Inflammatory macrophage treated with lipopolysaccharide for 1 hour (primary cell): ENCODE measurements around the gene KIAA1755.

Source experiments
- DNase-seq, 2 donors: peaks; one replicate each; pipeline ENCODE4 v3.0.0-alpha.2; 2020 to 2022

Gene KIAA1755, protein sequence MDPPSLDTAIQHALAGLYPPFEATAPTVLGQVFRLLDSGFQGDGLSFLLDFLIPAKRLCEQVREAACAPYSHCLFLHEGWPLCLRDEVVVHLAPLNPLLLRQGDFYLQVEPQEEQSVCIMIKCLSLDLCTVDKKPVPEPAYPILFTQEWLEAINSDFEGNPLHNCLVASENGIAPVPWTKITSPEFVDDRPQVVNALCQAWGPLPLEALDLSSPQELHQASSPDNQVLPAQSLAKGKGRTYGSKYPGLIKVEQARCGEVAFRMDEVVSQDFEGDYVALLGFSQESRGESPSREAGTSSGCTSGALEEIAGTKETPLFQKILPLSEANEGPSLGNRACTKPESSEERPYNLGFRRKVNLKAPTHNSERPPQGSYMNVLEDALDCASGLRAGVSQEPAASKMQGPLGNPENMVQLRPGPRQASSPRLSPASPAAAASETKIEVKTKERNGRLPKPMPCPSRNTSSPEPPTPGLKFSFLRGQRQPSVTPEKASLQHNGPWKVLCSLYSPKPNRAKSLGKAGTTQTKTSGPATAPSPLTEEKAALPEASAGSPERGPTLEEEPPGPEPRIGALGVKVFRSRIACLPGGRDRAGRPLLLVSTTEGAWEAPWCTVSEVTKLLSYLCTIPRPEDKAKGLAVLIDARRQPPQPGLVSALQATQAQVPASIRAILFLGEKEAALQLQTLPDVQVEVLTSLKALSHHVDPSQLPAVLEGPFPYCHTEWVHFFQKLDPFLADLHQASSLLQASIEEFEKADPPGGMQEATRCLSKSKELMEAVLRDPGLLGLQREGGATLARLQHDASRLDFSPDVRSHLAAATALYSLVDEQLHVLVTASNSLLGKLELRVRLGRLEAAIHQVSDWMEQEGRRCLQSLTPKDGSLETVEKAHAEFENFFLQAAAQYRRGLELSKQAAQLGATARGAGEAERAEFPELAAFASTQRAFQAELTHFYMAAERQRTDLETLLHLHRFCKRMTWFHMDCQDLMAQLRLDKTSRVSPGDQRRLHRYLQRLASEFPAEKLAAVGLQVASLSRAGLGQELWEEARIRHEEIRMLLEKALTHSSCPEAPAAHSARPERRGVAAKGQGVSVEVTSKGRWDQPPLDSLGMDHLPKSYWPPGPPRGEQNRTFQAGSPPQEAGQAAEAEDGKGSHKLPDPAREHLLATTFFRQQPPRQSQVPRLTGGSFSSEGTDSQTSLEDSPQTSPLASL

DNA sequence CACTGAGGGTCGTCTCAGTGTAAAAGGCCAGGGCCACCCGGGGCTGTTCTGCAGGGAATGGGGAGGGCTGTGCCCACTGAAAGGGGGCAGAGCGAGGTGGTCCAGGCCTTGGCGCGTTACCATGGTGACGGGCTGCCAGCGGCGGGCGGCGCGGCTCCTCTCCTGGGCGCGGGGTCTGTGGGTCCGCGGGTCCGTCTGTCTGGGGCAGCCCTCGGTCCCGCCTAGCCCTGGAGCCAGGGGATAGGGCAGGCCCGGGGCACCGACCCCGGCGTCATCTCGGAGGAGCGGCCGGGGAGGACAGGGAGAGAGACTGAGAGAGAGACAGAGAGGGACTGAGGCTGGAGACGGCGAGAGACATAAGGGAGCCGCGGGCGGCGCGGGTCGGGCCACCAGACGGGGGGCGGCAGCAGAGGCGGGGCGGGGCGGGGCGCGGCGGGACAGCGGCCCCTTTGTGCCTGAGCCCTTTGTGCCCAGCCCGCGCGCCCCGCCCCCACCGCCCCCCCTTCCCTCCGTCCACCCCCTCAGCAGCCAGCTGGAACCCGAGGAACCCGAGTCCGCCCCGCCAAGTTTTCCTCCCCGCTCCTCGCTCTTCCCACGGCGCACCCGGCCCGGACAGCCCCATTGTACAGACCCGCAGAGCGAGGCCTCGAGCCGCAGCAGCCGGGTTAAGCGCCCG lies at the start of gene KIAA1755:
Gene KIAA1755 (minus strand): TSS at position 358 of the 676 bp plus-strand sequence. CDS start 235 bp downstream, at position 123.
- no peak for DNase-seq

DNA sequence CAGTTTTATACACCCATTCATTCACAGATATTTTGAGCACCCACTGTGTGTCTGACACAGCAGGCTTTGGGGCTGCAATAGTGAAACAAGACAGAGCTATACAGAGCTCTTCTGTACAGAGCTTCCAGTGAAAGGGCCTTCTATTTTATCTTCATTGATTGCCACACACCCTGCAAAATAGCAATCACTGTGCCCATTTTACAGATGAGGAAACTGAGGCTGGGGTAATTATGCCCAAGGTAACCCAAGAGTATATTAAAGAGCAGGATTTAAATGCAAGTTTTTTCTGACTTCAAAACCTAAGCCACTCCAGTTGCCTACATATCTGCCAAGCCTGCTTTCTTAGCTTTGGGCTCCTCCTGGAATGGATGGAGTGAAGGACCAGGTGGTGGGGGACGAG lies 47.9 kb upstream of the KIAA1755 start:
- DNase-seq: no peak

DNA sequence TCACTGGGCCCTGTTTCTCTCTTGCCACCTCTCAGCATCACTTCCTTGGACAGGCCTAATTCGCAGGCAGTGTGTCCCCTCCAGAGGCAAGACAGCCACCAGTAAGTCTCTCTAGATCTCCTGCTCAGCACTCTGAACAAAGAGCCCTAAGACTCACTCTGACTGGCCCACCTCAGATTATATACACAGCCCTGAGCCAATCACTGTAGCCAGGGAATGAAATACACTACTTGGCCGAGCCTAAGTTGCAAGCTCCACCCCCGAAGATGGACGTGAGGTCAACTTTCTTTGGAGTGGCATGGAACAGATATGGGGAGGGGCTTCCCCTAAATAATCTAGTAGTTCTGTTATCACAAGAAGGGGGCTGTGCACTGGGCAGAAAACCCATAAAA lies 47.5 kb upstream of the KIAA1755 start:
- no peak for DNase-seq

DNA sequence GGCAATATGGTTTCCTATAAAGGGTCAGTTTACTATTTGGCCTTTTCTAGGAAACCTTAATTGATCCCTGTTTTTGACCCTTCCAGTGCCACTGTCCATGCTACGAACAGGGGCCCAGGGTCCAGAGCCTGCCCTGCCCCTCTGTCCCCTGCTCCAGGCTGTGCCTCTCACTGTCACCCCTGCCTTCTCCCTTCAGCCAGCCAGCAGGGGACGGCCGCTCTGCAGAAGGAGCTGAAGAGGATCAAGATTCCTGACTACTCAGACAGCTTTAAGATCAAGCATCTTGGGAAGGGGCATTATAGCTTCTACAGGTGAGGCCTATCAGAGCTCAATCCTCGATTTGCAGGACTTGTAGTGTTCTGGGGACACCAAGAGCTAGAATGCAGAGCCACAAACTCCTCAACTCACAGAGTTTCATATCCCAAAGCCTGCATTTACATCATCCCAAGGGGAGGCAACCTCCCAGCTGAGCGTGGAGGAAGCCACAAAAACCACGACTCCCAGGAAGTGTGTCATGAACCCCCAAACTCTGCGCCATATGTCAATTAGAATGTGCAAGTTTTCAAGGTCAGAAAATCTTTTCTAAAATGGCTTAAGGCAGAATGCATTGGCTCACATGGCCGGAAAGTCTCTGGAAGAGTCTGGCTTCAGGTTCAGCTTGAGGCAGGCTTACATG lies 47.0 kb upstream of the KIAA1755 start:
- peak; percentile 47 to 66 for DNase-seq

DNA sequence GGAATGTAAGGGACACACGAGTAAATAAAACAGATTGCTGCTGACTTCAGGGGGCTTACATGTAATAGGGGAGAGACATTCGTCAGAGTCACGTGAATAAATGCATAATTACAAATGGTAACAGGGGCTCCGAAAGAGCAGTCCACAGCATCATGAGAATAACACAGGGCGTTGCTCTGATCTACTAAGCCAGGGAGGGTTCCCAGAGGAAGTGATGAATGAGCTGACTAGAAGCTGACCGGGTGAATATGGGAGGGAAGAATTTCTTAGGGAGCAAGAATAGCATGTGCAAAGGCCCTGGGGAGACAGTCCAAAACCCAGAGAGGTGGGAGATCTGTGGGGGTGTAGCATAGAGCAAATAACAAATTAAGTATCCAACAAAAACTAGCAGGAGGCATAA lies 45.8 kb upstream of the KIAA1755 start:
- no peak for DNase-seq

DNA sequence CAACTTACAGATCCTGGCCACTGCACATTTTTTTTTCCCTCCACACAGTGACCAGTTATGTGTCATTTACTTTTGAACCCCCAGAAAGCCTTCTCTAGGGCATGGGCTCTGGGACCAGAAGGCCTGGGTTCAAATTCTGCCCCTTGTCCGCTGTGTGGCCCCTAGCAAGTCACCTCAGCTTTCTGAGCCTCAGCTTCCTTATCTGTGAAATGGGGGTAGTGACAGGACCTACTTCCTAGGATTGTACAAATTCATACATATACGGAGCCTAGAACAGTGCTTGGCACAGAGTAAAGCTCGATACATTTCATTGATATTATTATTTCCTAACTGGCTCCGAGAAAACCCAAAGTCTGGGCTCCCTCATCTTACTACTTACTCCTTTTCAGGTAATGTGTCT lies 45.0 kb upstream of the KIAA1755 start:
- DNase-seq: no peak

DNA sequence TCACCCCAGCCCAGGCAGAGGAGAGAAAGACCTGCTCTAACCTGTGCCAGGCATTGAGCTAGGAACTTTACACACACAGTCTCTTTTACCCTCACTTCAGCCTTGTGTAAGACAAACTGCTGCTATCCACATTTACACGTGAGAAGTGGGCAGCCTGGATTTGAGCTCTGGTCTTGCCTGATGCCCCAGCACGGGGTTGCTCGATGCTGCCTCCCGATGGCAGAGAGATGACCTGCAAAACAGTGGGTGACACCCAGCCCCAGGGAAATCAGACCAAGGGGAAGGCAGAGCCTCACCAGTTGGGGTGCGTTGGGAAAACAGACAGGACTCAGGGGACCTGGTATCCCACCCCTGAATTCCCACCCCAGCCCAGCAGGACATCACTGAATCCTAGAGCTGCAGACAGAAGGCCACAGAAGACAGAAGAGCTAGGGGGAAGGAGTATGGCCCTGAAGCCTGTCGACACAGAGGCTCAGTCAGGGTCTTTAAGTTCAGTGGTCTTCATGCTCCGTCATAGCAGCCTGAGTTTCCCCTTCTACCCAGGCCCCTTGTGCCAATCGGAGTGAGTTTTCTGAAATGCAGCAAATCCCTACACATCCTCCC lies 44.4 kb upstream of the KIAA1755 start:
- DNase-seq: peak; percentile 63 to 82

DNA sequence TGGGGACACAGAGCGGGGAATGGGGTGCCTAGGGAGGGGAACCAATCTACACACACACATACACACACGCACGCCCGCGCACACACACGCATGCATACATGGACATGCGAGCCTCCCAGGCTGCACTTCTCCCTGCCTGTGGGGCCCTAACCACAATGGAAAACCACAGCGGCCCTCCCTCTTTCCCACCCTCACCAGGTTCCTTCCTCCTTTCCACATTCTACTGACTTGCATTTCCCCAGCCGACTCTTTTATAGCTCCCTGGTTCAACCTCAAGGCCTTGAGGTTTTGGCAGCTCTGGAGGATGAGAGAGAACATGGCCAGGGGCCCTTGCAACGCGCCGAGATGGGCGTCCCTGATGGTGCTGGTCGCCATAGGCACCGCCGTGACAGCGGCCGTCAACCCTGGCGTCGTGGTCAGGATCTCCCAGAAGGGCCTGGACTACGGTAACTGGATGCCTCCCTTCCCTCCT lies 43.4 kb upstream of the KIAA1755 start, which contains the start of gene BPI:
Gene BPI (plus strand): TSS at position 249 of the 472 bp plus-strand sequence. CDS start 68 bp downstream, at position 317.
- peak; percentile 65 to 79 for DNase-seq

DNA sequence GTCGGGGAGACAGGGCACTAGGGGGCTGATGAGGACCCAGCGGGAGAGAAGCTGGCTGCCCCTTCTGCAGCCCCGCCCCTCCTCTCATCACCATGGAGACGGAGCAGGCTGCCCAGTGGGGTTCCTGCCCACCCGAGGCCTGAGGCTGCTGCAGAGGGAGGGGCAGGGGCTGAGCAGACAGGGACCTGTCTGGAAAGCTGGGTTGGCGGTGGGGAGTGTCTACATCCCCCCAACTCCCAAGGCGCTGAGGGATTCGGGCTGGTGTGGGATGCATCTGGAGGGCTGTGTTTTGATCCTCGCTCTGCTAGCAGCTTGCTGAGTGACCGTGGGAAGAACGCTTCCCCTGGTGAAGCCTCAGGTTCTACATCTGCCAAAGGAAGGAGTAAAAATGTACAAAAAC lies 42.3 kb upstream of the KIAA1755 start:
- no peak for DNase-seq

DNA sequence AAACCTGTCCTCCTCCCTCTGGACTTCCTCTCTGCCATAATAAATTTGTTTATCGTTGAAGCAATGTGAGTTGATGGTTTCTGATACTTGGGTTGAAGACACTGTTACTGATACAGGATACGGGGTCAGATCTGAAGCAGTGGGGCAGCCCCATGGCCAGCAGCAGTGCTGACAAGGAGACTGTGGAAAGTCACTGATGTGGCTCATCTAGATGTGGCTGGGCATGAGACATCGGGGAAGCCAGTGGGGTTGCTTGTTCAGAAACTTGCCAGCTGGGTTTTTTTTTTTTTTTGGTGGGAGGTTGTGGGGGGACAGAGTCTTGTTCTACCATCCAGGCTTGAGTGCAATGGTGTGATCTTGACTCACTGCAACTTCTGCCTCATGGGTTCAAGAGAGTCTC lies 40.8 kb upstream of the KIAA1755 start:
- DNase-seq: peak in 1 of 2 donors; percentile 44

DNA sequence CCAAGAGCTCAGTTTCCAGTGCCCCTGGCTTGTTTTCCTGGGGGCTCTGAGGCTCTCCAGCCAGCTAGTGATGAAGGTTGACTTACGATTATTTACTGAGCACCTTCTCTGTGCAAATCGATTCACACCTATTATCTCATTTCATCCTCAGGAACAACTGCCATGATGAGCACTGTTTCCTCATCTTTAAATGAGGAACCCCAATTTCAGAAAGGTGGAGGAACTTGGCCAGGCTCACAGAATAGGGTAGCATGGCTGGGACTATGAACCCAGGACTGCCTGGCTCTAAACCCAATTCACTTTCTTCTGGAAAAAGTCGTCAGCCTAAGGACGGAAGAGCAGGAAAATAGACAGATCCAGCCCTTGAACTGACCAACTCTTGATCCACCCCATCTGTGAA lies 39.9 kb upstream of the KIAA1755 start:
- no peak for DNase-seq

DNA sequence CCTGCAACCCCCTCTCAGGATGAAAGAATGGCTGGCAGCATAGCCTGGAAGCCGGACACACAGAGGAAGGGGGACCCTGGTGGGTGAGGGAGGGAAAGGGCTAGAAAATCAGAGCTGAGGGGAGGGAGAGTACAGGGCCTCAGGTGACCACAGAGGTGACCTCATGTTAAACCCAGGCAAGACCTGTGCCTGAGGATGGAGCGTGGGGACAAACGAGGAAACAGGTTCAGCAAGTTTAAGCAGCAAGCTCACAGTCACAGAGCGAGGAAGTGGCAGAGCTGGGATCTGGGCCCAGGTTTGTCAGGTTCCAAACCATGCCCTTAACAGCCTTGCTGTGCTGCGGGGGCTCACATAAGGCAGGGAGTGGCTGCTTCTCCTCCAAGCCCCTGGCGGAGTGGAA lies 39.4 kb upstream of the KIAA1755 start:
- DNase-seq: no peak

DNA sequence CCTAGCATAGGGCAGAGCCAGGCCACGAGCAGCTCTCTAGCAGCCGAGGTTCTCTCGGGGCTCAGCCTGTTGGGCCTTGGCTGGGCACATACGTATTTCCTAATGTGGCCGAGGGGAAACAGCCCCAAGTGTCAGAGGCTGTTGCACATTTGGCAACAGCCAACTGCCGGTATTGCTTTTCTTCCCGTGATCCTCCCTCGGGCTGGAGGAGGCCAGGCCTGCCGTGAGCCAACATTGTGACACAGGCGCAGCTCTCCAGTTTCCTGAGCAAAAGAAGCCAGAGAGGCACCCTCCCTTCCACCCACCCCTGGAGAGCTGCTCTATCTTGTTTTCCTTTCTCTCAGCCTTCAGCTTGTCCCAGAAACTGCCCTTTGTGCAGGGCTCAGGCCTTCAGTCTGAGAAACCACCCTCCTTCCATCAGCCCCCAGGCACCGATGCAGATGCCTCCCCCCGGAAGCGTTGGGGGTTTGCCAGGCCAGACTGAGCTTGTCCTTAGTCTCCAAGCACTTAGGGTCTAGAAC lies 38.3 kb upstream of the KIAA1755 start:
- peak; percentile 81 to 90 for DNase-seq

DNA sequence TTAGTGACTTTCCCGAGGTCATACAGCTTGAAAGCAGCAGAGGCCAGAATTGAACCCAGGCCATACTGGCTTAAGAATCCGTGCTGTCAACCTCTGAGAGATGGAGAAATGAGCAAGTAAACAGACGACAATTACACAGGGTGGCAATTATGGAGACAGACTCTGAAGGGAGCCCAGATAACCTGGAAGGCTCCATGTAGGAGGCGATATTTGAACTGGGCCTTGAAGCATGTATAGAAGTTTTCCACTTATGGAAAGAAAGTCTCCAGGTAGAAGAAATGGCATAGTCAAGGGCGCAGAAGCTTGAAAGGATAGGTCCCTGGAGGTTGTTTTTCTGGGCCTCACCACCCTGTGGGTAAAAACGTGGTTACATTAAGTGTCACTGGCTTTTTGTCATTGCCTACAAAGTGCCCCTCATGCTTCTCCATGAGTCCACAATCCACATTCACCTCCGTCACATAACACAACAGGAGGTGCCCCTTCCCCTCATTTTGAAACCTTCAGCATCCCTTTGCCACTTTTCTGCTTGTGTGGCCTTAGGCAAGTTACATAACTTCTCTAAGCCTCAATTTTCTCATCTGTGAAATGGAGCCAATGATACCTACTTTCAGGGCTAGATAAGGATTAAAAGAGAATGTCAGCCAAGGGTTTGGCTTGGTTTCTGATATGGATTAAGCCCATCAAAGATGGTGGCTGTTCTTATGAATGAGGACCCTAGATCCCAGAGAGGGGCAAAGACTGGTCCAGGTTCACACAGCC lies 37.6 kb upstream of the KIAA1755 start:
- DNase-seq: no peak

DNA sequence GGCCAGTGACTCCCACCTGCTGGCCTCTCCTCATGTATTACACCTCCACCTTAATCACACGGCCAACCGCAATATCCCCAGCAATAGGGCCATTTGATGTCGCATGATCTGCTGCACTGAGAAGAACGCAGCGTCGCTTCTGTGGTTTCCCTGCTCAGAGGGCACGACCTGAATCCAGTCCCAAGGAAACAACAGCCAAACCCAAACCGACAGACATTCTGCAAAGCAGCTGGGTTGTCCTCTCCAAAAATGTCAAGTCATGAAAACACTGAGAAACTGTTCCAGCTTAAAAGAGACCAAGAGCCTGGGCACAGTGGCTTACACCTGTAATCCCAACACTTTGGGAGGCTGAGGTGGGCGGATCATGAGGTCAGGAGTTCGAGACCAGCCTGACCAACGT lies 35.9 kb upstream of the KIAA1755 start:
- no peak for DNase-seq

DNA sequence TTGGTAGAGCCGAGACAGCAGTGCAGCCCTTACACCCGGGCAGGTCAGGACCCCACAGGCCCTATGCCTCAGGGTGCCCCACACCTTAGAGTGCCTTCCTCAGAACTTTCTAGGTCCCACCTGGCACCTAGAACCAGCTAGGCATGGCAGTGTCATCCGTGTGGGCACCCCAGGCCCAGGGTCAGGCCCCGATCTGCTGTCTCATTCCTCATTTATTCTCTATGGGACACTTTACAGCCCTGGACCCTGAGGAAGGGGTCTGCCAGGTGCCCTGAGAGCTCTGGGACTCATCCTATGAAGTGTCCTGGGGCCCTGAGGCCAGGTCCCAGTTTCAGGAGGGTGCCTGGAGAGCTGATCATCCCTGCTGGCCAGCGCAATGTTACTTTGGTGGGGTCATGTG lies 35.3 kb upstream of the KIAA1755 start:
- DNase-seq: no peak

DNA sequence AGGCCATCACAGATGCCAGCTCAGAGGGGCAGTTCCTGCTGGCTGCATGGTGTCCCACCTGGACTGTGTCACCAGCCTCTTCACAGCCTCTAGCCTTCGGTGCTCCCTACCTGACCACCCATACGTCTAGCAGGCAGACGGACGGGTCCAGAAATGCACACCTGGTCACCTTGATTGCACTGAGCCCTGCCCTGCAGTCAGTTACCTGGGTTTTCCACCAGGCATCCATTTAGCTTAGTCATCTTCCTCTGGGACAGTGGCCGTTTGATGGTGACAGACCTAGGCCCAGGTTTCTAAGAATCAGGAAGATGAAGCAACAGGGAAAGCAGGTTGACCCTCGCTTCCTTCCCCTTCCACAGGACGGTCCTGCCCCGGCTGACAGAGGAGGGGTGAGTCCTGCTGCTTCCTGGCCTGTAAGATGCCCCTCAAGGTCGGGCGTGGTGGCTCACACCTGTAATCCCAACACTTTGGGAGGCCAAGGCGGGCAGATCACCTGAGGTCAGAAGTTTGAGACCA lies 33.6 kb upstream of the KIAA1755 start:
- no peak for DNase-seq

DNA sequence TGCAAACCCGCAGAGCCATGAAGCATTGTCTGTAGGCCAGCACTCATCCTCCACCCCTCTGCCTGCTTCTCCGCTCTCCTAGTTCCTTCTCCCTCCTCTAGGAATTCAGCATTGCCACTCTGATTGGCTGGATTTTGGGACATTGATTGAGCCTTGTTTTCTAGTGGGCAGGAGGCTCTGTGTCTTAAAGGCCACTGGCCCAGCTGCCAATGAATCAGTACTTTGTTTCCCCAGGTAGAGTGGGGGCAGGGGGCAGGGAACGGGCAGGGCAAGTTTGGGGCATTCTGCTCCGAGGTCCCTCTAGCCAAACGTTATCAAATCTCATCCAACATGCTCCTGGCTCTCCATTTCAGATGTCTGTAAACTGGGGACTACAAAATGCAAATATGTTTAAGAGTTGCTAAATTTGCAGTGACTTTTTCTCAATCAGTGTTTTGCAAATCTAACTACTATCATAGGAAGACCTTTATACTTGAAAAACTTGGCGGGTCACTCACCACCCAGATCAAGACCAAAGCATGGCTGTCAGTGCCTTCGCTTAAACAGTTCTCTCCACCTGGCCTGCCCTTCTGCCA lies 33.0 kb upstream of the KIAA1755 start:
- DNase-seq: peak; percentile 39 to 51

DNA sequence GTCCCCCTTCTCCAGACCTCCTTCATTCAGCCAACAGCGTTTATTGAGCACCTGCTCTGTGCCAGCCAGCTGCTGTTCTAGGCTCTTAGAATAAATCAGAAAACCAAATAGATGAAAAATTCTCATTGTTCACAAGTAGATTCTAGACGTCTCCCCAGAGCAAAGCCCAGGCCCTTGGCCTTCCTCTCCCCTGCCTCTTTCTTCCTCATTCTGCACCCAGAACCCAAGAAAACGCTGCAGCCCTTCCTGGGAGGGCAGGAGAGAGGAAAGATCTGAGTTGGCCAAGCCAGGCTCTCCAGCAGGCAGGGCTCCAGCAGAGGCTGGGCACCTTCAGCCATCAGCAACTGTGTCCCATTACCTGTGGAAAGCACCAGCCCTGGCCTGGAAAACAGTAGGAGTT lies 31.4 kb upstream of the KIAA1755 start:
- no peak for DNase-seq
